Endodermal cell (in vitro differentiated cells): Measurements from ENCODE around the gene ARL9. TPM values are rescaled to one million over a fixed set of nuclear protein-coding genes. Genes with fewer than 3 reads are reported as not detected.

Experiments used
- DNase-seq: peaks from one replicate; pipeline ENCODE4 v3.0.0-alpha.2; 2017
- H3K27ac ChIP-seq: 2 replicates; pipeline ENCODE4 v1.5.1; 2013; ENCODE audit warnings: mild to moderate bottlenecking, low read depth, low read length, moderate library complexity
- H3K27me3 ChIP-seq: 2 replicates; pipeline ENCODE4 v1.6.1; 2013; ENCODE audit warnings: mild to moderate bottlenecking, low read length, moderate library complexity; ENCODE audit not compliant: insufficient read depth, control insufficient read depth, poor library complexity, severe bottlenecking
- H3K36me3 ChIP-seq: 2 replicates; pipeline ENCODE4 v1.7.0; 2013; ENCODE audit warnings: mild to moderate bottlenecking, low read length, moderate library complexity; ENCODE audit not compliant: control insufficient read depth, insufficient read depth
- H3K4me1 ChIP-seq: one replicate; pipeline ENCODE4 v1.7.0; 2013; ENCODE audit warnings: low read length; ENCODE audit not compliant: control insufficient read depth, insufficient read depth
- H3K4me3 ChIP-seq: 2 replicates; pipeline ENCODE4 v1.5.1; 2013; ENCODE audit warnings: mild to moderate bottlenecking, low read length, moderate library complexity
- H3K9ac ChIP-seq: 2 replicates; pipeline ENCODE4 v1.6.1; 2013; ENCODE audit warnings: mild to moderate bottlenecking, low read length, moderate library complexity; ENCODE audit not compliant: poor library complexity, severe bottlenecking; ENCODE audit errors: extremely low read depth
- H3K9me3 ChIP-seq: 2 replicates; pipeline ENCODE4 v1.6.1; 2013; ENCODE audit warnings: mild to moderate bottlenecking, low read length, moderate library complexity; ENCODE audit not compliant: control insufficient read depth
- H3K27ac Mint-ChIP-seq: 2 replicates; pipeline ENCODE4 v1.8.0; 2020; ENCODE audit warnings: mixed read lengths
- H3K27me3 Mint-ChIP-seq: 2 replicates; pipeline ENCODE4 v1.8.0; 2021; ENCODE audit warnings: mild to moderate bottlenecking, mixed read lengths; ENCODE audit not compliant: insufficient read depth
- H3K36me3 Mint-ChIP-seq: 2 replicates; pipeline ENCODE4 v1.8.0; 2020; ENCODE audit warnings: low read depth, mixed read lengths
- H3K4me1 Mint-ChIP-seq: 2 replicates; pipeline ENCODE4 v1.8.0; 2020; ENCODE audit warnings: mixed read lengths
- H3K4me3 Mint-ChIP-seq: 2 replicates; pipeline ENCODE4 v1.8.0; 2020; ENCODE audit warnings: mild to moderate bottlenecking, moderate library complexity, mixed read lengths
- H3K9me3 Mint-ChIP-seq: 2 replicates; pipeline ENCODE4 v1.8.0; 2020; ENCODE audit warnings: mild to moderate bottlenecking, mixed read lengths
- CTCF ChIP-seq: fragments of 200-600 bp; sonication (generic); conservative IDR thresholded peaks from 2 replicates; pipeline ENCODE4 v1.5.0; 2021; ENCODE audit warnings: antibody characterized with exemption, mild to moderate bottlenecking
- WGBS, 2 experiments: methylation state at CpG; one replicate each; pipeline versions ENCODE4 v1.1.5 to v1.1.7; 2013; ENCODE audit warnings: missing lambda C conversion rate in 2 of 2, mixed read lengths in 1 of 2; ENCODE audit not compliant: insufficient coverage in 1 of 2, insufficient read length in 1 of 2; 5-methylcytosine and 5-hydroxymethylcytosine counted together
- total RNA-seq, 2 donors: library from RNA; stranded (reverse); fragmentation: NEBNext Ultra II Directional in 1 of 2; extraction: Animal tissue kit (Norgen Biotek cat#: 25700) in 1 of 2; gene quantifications; 2 replicates in 1 of 2; 3 replicates in 1 of 2; pipeline ENCODE4 v1.2.1, GENCODE V29; 2021

The ARL9 gene
- total RNA-seq, 2 donors from 2014 or later: 0.20 TPM; not detected in 1

GRCh38 chr4:56512166-56512565, 6.6 kb downstream of the ARL9 start:
- Mint-ChIP-seq H3K4me3 (no peak overlapping the region), H3K9me3 (no peaks in the 10 kb centered on the region), H3K27me3 (peaks cover 16% of the 10 kb centered on the region), H3K36me3 (no peaks in the 10 kb centered on the region), H3K4me1 (peaks cover 2% of the 10 kb centered on the region), H3K27ac (no peak overlapping the region)
- Histone ChIP-seq H3K9ac (no peak overlapping the region), H3K4me1 (no peaks in the 10 kb centered on the region), H3K9me3 (no peaks in the 10 kb centered on the region), H3K27ac (no peak overlapping the region), H3K4me3 (no peak overlapping the region), H3K36me3 (no peaks in the 10 kb centered on the region), H3K27me3 (peaks cover 3% of the 10 kb centered on the region)
- TF ChIP-seq CTCF: no peak
- DNase-seq: no peak
- 89% methylated on average over 1 of the region's 1 CpG; no CpG with 5 or more reads in 1 of the 2 experiments for WGBS, 2 experiments

- H3K9me3 ChIP-seq: no peaks in the 10 kb centered on the region
- Mint-ChIP-seq H3K36me3 (no peaks in the 10 kb centered on the region), H3K27me3 (peaks cover 7% of the 10 kb centered on the region), H3K4me3 (no peak overlapping the region), H3K4me1 (peaks cover 2% of the 10 kb centered on the region), H3K9me3 (no peaks in the 10 kb centered on the region), H3K27ac (no peak overlapping the region)
- TF ChIP-seq CTCF: no peak
- no peaks in the 10 kb centered on the region for H3K27me3 ChIP-seq
- DNase-seq: no peak
- H3K36me3 ChIP-seq: no peaks in the 10 kb centered on the region
- 78% methylated on average over 2 of the region's 2 CpGs; no CpG with 5 or more reads in 1 of the 2 experiments for WGBS, 2 experiments
- H3K4me1 ChIP-seq: no peaks in the 10 kb centered on the region
- no peak overlapping the region for H3K4me3 ChIP-seq
- no peak overlapping the region for H3K9ac ChIP-seq
- no peak overlapping the region for H3K27ac ChIP-seq
These were observed 7.9 kb downstream of the ARL9 start for GRCh38 chr4:56513517-56513916.

- TF ChIP-seq CTCF: no peak
- H3K27ac Mint-ChIP-seq: no peak overlapping the region
These were observed 24.9 kb downstream of the ARL9 start for GRCh38 chr4:56530269-56531148.

More at GRCh38 chr4:56530269-56531148, 24.9 kb downstream of the ARL9 start:
- no peaks in the 10 kb centered on the region for H3K4me1 ChIP-seq
- Mint-ChIP-seq H3K4me1 (no peaks in the 10 kb centered on the region), H3K36me3 (no peaks in the 10 kb centered on the region), H3K27me3 (peaks cover 48% of the 10 kb centered on the region), H3K9me3 (peaks cover 9% of the 10 kb centered on the region), H3K4me3 (no peak overlapping the region)
- no peak overlapping the region for H3K27ac ChIP-seq
- peak overlapping the region; percentile 54 for H3K9ac ChIP-seq
- peak; percentile 97 for DNase-seq
- H3K36me3 ChIP-seq: no peaks in the 10 kb centered on the region
- peaks cover 61% of the 10 kb centered on the region for H3K27me3 ChIP-seq
- 3 to 6% methylated on average over 24 to 68 of the region's 68 CpGs for WGBS, 2 experiments
- no peaks in the 10 kb centered on the region for H3K9me3 ChIP-seq
- H3K4me3 ChIP-seq: peak overlapping the region; percentile 83
